ENCODE data around the gene ZNF750. TPM values are rescaled to one million over a fixed set of nuclear protein-coding genes. Genes with fewer than 3 reads are reported as not detected.

The ZNF750 gene
- total RNA-seq, 1 experiment from 2014 or later = not detected

DNA sequence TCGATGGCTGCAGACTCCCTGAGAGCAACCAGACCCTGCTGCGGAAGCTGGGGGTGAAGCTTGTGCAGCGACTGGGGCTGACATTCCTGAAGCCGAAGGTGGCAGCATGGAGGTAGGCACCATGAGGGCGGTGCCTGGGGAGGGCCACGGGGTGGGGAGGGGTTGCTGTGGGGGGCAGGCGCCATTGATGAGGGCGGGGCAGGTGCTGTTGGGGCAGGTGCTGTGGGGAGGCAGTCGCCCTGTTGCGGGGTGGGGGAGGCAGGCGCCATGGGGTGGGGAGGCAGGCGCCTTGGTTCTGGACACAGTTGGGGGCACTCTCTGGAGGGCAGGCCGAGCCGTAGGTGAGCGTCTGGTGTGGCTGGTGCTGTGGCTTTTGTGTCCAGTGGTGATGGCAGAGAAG, 38.9 kb downstream of the ZNF750 start:
- no peaks in the 10 kb centered on the region for H3K4me1 ChIP-seq (ENCODE audit: control insufficient read depth, insufficient read depth, low read length)
- POLR2A ChIA-PET = no interaction called here
- no peaks in the 10 kb centered on the region for H3K9me3 ChIP-seq (ENCODE audit: control insufficient read depth, insufficient read depth, low read depth, low read length)
- ATAC-seq = no peak
- CTCF ChIA-PET = no interaction called here
- intact Hi-C loops (cut with micrococcal nuclease; ENCODE audit: unreplicated experiment) (no loop called here), in situ Hi-C loops (cut with HindIII; ENCODE audit: low pct_unique_long_range_greater_than_20kb, low sequenced_read_pairs) (no loop called here)
- peaks cover 3% of the 10 kb centered on the region for H3K36me3 ChIP-seq (ENCODE audit: control insufficient read depth, insufficient read depth, low read length)
- TF ChIP-seq SIN3A (IDR thresholded peaks at IDR 0.05; ENCODE audit: borderline replicate concordance, insufficient read depth, low read depth, low read length) = no peak
- no peak for TF ChIP-seq TCF7L2 (IDR thresholded peaks at IDR 0.05; ENCODE audit: low read depth, low read length)
- TF ChIP-seq, protein P1, sequence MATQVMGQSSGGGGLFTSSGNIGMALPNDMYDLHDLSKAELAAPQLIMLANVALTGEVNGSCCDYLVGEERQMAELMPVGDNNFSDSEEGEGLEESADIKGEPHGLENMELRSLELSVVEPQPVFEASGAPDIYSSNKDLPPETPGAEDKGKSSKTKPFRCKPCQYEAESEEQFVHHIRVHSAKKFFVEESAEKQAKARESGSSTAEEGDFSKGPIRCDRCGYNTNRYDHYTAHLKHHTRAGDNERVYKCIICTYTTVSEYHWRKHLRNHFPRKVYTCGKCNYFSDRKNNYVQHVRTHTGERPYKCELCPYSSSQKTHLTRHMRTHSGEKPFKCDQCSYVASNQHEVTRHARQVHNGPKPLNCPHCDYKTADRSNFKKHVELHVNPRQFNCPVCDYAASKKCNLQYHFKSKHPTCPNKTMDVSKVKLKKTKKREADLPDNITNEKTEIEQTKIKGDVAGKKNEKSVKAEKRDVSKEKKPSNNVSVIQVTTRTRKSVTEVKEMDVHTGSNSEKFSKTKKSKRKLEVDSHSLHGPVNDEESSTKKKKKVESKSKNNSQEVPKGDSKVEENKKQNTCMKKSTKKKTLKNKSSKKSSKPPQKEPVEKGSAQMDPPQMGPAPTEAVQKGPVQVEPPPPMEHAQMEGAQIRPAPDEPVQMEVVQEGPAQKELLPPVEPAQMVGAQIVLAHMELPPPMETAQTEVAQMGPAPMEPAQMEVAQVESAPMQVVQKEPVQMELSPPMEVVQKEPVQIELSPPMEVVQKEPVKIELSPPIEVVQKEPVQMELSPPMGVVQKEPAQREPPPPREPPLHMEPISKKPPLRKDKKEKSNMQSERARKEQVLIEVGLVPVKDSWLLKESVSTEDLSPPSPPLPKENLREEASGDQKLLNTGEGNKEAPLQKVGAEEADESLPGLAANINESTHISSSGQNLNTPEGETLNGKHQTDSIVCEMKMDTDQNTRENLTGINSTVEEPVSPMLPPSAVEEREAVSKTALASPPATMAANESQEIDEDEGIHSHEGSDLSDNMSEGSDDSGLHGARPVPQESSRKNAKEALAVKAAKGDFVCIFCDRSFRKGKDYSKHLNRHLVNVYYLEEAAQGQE (IDR thresholded peaks at IDR 0.05; ENCODE audit: insufficient read depth in 1 of 2, low read depth in 2 of 2, low read length in 1 of 2) = no peak
- TF ChIP-seq, protein P2, sequence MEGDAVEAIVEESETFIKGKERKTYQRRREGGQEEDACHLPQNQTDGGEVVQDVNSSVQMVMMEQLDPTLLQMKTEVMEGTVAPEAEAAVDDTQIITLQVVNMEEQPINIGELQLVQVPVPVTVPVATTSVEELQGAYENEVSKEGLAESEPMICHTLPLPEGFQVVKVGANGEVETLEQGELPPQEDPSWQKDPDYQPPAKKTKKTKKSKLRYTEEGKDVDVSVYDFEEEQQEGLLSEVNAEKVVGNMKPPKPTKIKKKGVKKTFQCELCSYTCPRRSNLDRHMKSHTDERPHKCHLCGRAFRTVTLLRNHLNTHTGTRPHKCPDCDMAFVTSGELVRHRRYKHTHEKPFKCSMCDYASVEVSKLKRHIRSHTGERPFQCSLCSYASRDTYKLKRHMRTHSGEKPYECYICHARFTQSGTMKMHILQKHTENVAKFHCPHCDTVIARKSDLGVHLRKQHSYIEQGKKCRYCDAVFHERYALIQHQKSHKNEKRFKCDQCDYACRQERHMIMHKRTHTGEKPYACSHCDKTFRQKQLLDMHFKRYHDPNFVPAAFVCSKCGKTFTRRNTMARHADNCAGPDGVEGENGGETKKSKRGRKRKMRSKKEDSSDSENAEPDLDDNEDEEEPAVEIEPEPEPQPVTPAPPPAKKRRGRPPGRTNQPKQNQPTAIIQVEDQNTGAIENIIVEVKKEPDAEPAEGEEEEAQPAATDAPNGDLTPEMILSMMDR (IDR thresholded peaks at IDR 0.05) = no peak
- TF ChIP-seq POLR2AphosphoS5 (IDR thresholded peaks at IDR 0.05; ENCODE audit: low read depth, low read length) = no peak
- no peak overlapping the region for H3K27ac ChIP-seq (ENCODE audit: low read length)
- DNase-seq (ENCODE audit: low read depth, low spot score) = no peak
- H3K27me3 ChIP-seq (ENCODE audit: control insufficient read depth, insufficient read depth, low read length) = no peaks in the 10 kb centered on the region
- H3K4me3 ChIP-seq (ENCODE audit: low read depth in 2 of 2, low read length in 2 of 2) = no peak overlapping the region
- BruUV-seq (replicated peaks) = no TSS peak

DNA sequence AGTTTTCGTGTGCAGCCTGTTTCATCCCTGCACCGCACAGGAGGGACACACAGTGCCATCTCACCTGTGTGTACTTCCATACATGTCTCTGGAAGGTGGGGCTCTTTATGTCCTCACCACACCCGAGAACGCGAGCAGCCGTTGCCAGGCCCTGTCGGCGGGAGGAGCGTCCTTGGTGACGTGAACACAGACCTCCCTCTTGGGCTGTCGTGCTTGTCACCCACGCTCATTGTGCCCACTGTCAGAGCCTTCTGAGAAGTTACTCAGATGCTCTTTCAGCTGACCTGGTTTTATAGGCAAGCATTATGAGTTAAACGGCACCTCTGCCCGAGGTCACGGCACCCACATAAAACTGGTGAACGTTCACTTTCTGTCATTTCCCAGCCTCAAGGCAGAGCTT, 40.2 kb downstream of the ZNF750 start:
- DNase-seq (ENCODE audit: low read depth, low spot score) = no peak
- peaks cover 3% of the 10 kb centered on the region for H3K36me3 ChIP-seq (ENCODE audit: control insufficient read depth, insufficient read depth, low read length)
- ChIA-PET CTCF (no interaction called here), POLR2A (no interaction called here)
- TF ChIP-seq, protein P2 (IDR thresholded peaks at IDR 0.05) = no peak
- TF ChIP-seq TCF7L2 (IDR thresholded peaks at IDR 0.05; ENCODE audit: low read depth, low read length) (no peak), SIN3A (IDR thresholded peaks at IDR 0.05; ENCODE audit: borderline replicate concordance, insufficient read depth, low read depth, low read length) (no peak), POLR2AphosphoS5 (IDR thresholded peaks at IDR 0.05; ENCODE audit: low read depth, low read length) (no peak)
- TF ChIP-seq, protein P1 (IDR thresholded peaks at IDR 0.05; ENCODE audit: insufficient read depth in 1 of 2, low read depth in 2 of 2, low read length in 1 of 2) = no peak
- intact Hi-C loops (cut with micrococcal nuclease; ENCODE audit: unreplicated experiment) (no loop called here), in situ Hi-C loops (cut with HindIII; ENCODE audit: low pct_unique_long_range_greater_than_20kb, low sequenced_read_pairs) (no loop called here)
- ATAC-seq = no peak
- no peaks in the 10 kb centered on the region for H3K4me1 ChIP-seq (ENCODE audit: control insufficient read depth, insufficient read depth, low read length)
- no TSS peak for BruUV-seq (replicated peaks)
- H3K4me3 ChIP-seq (ENCODE audit: low read depth in 2 of 2, low read length in 2 of 2) = no peak overlapping the region
- no peaks in the 10 kb centered on the region for H3K27me3 ChIP-seq (ENCODE audit: control insufficient read depth, insufficient read depth, low read length)
- H3K27ac ChIP-seq (ENCODE audit: low read length) = no peak overlapping the region
- H3K9me3 ChIP-seq (ENCODE audit: control insufficient read depth, insufficient read depth, low read depth, low read length) = no peaks in the 10 kb centered on the region

Measured in Panc1 (cell line).